DND-41 (cell line): ENCODE measurements around the gene ST6GALNAC4.

Source experiments
- ATAC-seq: fragments of 200-7000 bp; cut with Tn5 transposase; 3 replicates; pipeline ENCODE4 v1.9.1; 2021; ENCODE audit warnings: low read depth; ENCODE audit not compliant: insufficient read depth
- DNase-seq: peaks from one replicate; pipeline ENCODE4 v3.0.0-alpha.2; 2020
- H2AFZ ChIP-seq: 2 replicates; pipeline ENCODE4 v1.6.0; 2012; ENCODE audit warnings: low read depth, low read length
- H3K27ac ChIP-seq: 2 replicates; pipeline ENCODE4 v1.5.1; 2012; ENCODE audit warnings: low read length, inconsistent platforms
- H3K27me3 ChIP-seq: fragments of 200-600 bp; sonication (generic); 2 replicates; pipeline ENCODE4 v1.6.0; 2012; ENCODE audit warnings: low read length, mild to moderate bottlenecking, inconsistent platforms; ENCODE audit not compliant: insufficient read depth, poor library complexity
- H3K36me3 ChIP-seq: 2 replicates; pipeline ENCODE4 v1.5.1; 2012; ENCODE audit warnings: low read length, inconsistent platforms; ENCODE audit not compliant: insufficient read depth
- H3K4me1 ChIP-seq: 2 replicates; pipeline ENCODE4 v1.5.1; 2012; ENCODE audit warnings: mild to moderate bottlenecking, low read length; ENCODE audit not compliant: insufficient read depth
- H3K4me2 ChIP-seq: 2 replicates; pipeline ENCODE4 v1.6.0; 2012; ENCODE audit warnings: mild to moderate bottlenecking, moderate library complexity, low read length, inconsistent platforms; ENCODE audit not compliant: insufficient read depth
- H3K4me3 ChIP-seq, 2 experiments: fragments of 200-600 bp in 1 of 2; shearing (Covaris generic) in 1 of 2; 2 replicates each; pipeline ENCODE4 v1.5.1; 2012 to 2016; ENCODE audit warnings: inconsistent platforms in 2 of 2, low read length in 2 of 2, mild to moderate bottlenecking in 2 of 2, low read depth in 1 of 2, moderate library complexity in 1 of 2
- H3K79me2 ChIP-seq: 2 replicates; pipeline ENCODE4 v1.6.0; 2012; ENCODE audit warnings: low read length, inconsistent platforms; ENCODE audit not compliant: insufficient read depth
- H3K9ac ChIP-seq: 2 replicates; pipeline ENCODE4 v1.6.0; 2012; ENCODE audit warnings: low read depth, mild to moderate bottlenecking, inconsistent platforms, low read length, moderate library complexity
- H3K9me3 ChIP-seq: 2 replicates; pipeline ENCODE4 v1.5.1; 2012; ENCODE audit warnings: low read length, moderate library complexity, mild to moderate bottlenecking, inconsistent platforms; ENCODE audit not compliant: insufficient read depth, severe bottlenecking
- H4K20me1 ChIP-seq: 2 replicates; pipeline ENCODE4 v1.6.0; 2012; ENCODE audit warnings: low read length; ENCODE audit not compliant: insufficient read depth
- CTCF ChIP-seq: IDR thresholded peaks from 2 replicates; pipeline ENCODE4 v1.5.1; 2012; ENCODE audit warnings: borderline replicate concordance, low read length, moderate library complexity, mild to moderate bottlenecking; ENCODE audit not compliant: poor library complexity, severe bottlenecking; ENCODE audit errors: extremely low read depth
- EZH2 ChIP-seq: IDR thresholded peaks from 3 replicates; pipeline ENCODE4 v1.6.1; 2012; ENCODE audit warnings: borderline replicate concordance, low read depth, mild to moderate bottlenecking, moderate library complexity, low read length, inconsistent platforms; ENCODE audit not compliant: severe bottlenecking

ST6GALNAC4 gene

GRCh38 chr9:127953768-127954505 is 37.1 kb upstream of the ST6GALNAC4 start:
- no peaks in the 10 kb centered on the region for H3K79me2 ChIP-seq
- no peaks in the 10 kb centered on the region for H3K36me3 ChIP-seq
- no peak for ATAC-seq
- H3K4me3 ChIP-seq: no peak overlapping the region
- no peak overlapping the region for H2AFZ ChIP-seq
- no peak overlapping the region for H3K9ac ChIP-seq
- DNase-seq: no peak
- no peaks in the 10 kb centered on the region for H3K4me1 ChIP-seq
- H3K9me3 ChIP-seq: no peaks in the 10 kb centered on the region
- H3K27ac ChIP-seq: no peak overlapping the region
- no peak overlapping the region for H3K4me2 ChIP-seq
- no peaks in the 10 kb centered on the region for H3K27me3 ChIP-seq
- TF ChIP-seq CTCF: no peak
- no peak for TF ChIP-seq EZH2
- H4K20me1 ChIP-seq: peaks cover 15% of the 10 kb centered on the region; the same call in 1 of the 2 replicates

DNA sequence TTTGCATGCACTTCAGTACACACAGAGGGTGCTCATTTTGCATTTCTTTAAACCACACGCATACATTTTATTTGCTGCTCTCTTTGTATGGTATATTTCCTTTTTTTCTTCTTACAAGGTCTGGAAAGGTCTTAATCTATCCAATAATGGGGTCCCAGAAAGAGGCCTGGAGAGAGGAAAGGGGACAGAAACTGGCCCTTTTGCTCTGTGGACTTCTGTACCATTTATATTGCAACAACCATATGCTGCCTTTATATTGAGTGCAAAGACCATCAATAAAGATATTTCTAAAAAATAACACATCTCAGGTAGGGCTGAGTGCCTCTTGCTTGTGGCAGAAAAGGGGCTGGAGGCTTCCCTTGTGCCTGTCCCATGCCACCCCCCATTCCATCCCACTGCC is 36.3 kb upstream of the ST6GALNAC4 start:
- Histone ChIP-seq H3K4me1 (no peaks in the 10 kb centered on the region), H2AFZ (no peak overlapping the region), H3K27me3 (no peaks in the 10 kb centered on the region), H3K27ac (no peak overlapping the region), H3K36me3 (no peaks in the 10 kb centered on the region), H3K9ac (no peak overlapping the region), H4K20me1 (peaks cover 15% of the 10 kb centered on the region; the same call in 1 of the 2 replicates), H3K4me2 (no peak overlapping the region), H3K9me3 (no peaks in the 10 kb centered on the region), H3K79me2 (no peaks in the 10 kb centered on the region), H3K4me3 (no peak overlapping the region)
- no peak for ATAC-seq
- DNase-seq: no peak
- TF ChIP-seq CTCF (no peak), EZH2 (no peak)

DNA sequence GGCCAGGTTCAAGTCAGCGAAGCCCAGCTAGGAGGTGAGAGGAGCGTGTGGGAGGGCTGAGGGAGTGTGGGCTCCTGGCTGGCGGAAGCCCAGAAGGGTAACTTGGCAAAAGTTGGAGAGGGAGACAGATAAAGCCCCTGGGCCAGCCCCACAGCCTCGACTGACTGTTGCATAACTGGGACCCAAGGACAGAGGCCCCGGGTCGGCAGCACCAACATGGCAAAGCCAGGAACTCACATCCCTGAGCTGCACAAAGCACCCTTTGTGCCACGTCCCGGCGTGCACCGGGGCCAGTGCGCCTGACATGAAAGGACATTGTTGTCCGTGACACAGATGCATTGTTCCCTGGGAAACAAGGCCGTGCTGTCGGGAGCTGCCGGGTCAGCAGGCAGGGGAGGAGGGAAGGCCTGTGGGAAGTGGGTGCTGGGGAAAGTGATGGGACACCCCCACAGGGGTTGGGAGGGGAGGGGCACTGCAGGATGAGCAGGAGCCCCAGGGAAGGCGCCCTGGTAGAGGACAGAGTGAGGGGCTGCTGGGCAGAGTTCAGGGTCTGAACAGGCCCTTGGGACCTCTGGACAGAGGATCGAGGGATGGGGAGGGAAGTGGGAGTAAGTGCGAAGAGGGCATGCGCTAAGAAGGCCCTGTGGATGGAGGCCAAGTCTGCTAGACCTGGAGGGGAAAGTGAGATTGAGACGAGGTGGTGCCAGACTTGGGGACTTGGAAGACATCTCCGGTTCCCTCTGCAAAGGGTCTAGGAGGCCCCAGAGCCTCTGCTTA is 33.9 kb upstream of the ST6GALNAC4 start:
- H3K27ac ChIP-seq: no peak overlapping the region
- H3K79me2 ChIP-seq: no peaks in the 10 kb centered on the region
- no peak for TF ChIP-seq EZH2
- no peak for TF ChIP-seq CTCF
- no peaks in the 10 kb centered on the region for H3K36me3 ChIP-seq
- ATAC-seq: no peak
- H3K9me3 ChIP-seq: no peaks in the 10 kb centered on the region
- H3K27me3 ChIP-seq: no peaks in the 10 kb centered on the region
- peaks cover 11% of the 10 kb centered on the region; the same call in 1 of the 2 replicates for H4K20me1 ChIP-seq
- H3K9ac ChIP-seq: no peak overlapping the region
- H3K4me1 ChIP-seq: no peaks in the 10 kb centered on the region
- no peak overlapping the region for H3K4me3 ChIP-seq
- DNase-seq: no peak
- no peak overlapping the region for H2AFZ ChIP-seq
- no peak overlapping the region for H3K4me2 ChIP-seq
